Prostate gland (tissue), 2 donors: ENCODE results near the gene TTLL12.

ENCODE experiments used
- CTCF ChIP-seq, 4 experiments: fragments of 200-600 bp in 2 of 4; fragments of 450-650 bp in 2 of 4; sonication (generic) in 2 of 4; IDR thresholded peaks; 1 replicate in 3 of 4; 2 replicates in 1 of 4; pipeline ENCODE4 v1.5.1; 2016 to 2019; ENCODE audit warnings: antibody characterized with exemption in 4 of 4, mild to moderate bottlenecking in 2 of 4, moderate library complexity in 2 of 4
- POLR2AphosphoS5 ChIP-seq: sonication (generic); formaldehyde crosslinking; IDR thresholded peaks from one replicate; pipeline ENCODE4 v1.6.1; 2017; ENCODE audit warnings: antibody characterized with exemption

GRCh38 chr22:43172191-43172590 is 14.7 kb downstream of the TTLL12 start:
- TF ChIP-seq CTCF (IDR thresholded peaks at IDR 0.05) (no peak), POLR2AphosphoS5 (no peak)
